Hematopoietic multipotent progenitor cell treated with erythropoietin and hydrocortisone succinate and interleukin-3 and kit ligand, for 17 days (in vitro differentiated cells): ENCODE data around the gene GPR34.
"Not testable (repeated sequence)": the region's sequence is repeated elsewhere in the genome, so short reads cannot be mapped to it uniquely, and the experiment has no call there.

Source experiments
- DNase-seq: peaks from one replicate; pipeline ENCODE4 v3.0.0-alpha.2; 2015; ENCODE audit warnings: low spot score

GPR34 gene

GRCh38 chrX:41688835-41689234 lies at the start of gene GPR34:
TSS of gene GPR34 (plus strand) at chrX:41688973. CDS start at chrX:41695634, 6,661 bp downstream.
- DNase-seq = no peak

- not testable (repeated sequence) for DNase-seq
Measured at GRCh38 chrX:41646201-41646600, 42.6 kb upstream of the GPR34 start.

- no peak for DNase-seq
Measured at GRCh38 chrX:41653125-41653524, 35.6 kb upstream of the GPR34 start.

- no peak for DNase-seq
Measured at GRCh38 chrX:41655101-41655500, 33.7 kb upstream of the GPR34 start.

- no peak for DNase-seq
Measured at GRCh38 chrX:41655631-41656030, 33.1 kb upstream of the GPR34 start.

- no peak for DNase-seq
Measured at GRCh38 chrX:41661366-41662095, 27.2 kb upstream of the GPR34 start.

GRCh38 chrX:41664375-41664901 lies 24.3 kb upstream of the GPR34 start:
- no peak for DNase-seq

- DNase-seq = no peak
Measured at GRCh38 chrX:41664908-41665307, 23.9 kb upstream of the GPR34 start.

- DNase-seq = no peak
Measured at GRCh38 chrX:41665686-41666085, 23.1 kb upstream of the GPR34 start.

- DNase-seq = no peak
Measured at GRCh38 chrX:41666251-41666650, 22.5 kb upstream of the GPR34 start.

GRCh38 chrX:41667631-41668030 lies 21.1 kb upstream of the GPR34 start:
- DNase-seq = no peak

- DNase-seq = no peak
Measured at GRCh38 chrX:41670112-41670511, 18.7 kb upstream of the GPR34 start.

GRCh38 chrX:41671082-41671481 lies 17.7 kb upstream of the GPR34 start:
- DNase-seq = no peak

GRCh38 chrX:41672643-41673042 lies 16.1 kb upstream of the GPR34 start:
- no peak for DNase-seq

- DNase-seq = not testable (repeated sequence)
Measured at GRCh38 chrX:41676361-41676760, 12.4 kb upstream of the GPR34 start.

- no peak for DNase-seq
Measured at GRCh38 chrX:41677183-41678060, 11.4 kb upstream of the GPR34 start.

GRCh38 chrX:41684138-41684537 lies 4.6 kb upstream of the GPR34 start:
- no peak for DNase-seq

GRCh38 chrX:41684940-41685339 lies 3.8 kb upstream of the GPR34 start:
- DNase-seq = no peak

GRCh38 chrX:41686788-41687187 lies 2.0 kb upstream of the GPR34 start:
- no peak for DNase-seq

GRCh38 chrX:41688156-41688555 lies 617 bp upstream of the GPR34 start:
- no peak for DNase-seq

GRCh38 chrX:41689711-41690110 lies 938 bp downstream of the GPR34 start:
- no peak for DNase-seq

GRCh38 chrX:41692162-41692749 lies 3.5 kb downstream of the GPR34 start:
- DNase-seq = no peak

- DNase-seq = no peak
Measured at GRCh38 chrX:41693024-41693423, 4.3 kb downstream of the GPR34 start.
